HG03039 (cell line): ENCODE results near the gene RPS15A.
"Not testable (repeated sequence)": the region's sequence is repeated elsewhere in the genome, so short reads cannot be mapped to it uniquely, and the experiment has no call there.

Source experiments
- ATAC-seq: cut with Tn5 transposase; IDR thresholded peaks from one replicate; pipeline ENCODE4 v1.9.1; 2021; ENCODE audit warnings: mild to moderate bottlenecking, moderate library complexity; ENCODE audit not compliant: unreplicated experiment

The RPS15A gene

GRCh38 chr16:18799500-18799899 lies 9.4 kb upstream of the RPS15A start:
- ATAC-seq, result no peak

GRCh38 chr16:18797746-18798145 lies 7.6 kb upstream of the RPS15A start:
- no peak for ATAC-seq

GRCh38 chr16:18796377-18796776 lies 6.2 kb upstream of the RPS15A start:
- ATAC-seq, result no peak

- no peak for ATAC-seq
These were observed 2.8 kb upstream of the RPS15A start for GRCh38 chr16:18792836-18793433.

- no peak for ATAC-seq
These were observed 652 bp downstream of the RPS15A start for GRCh38 chr16:18789515-18789849.

- ATAC-seq, result no peak
These were observed 1.2 kb downstream of the RPS15A start for GRCh38 chr16:18788828-18789514.

GRCh38 chr16:18784917-18785623 lies 5.1 kb downstream of the RPS15A start:
- ATAC-seq, result no peak

GRCh38 chr16:18783430-18784341 lies 6.4 kb downstream of the RPS15A start:
- ATAC-seq, result no peak

GRCh38 chr16:18782697-18783429 lies 7.3 kb downstream of the RPS15A start:
- ATAC-seq, result no peak

- ATAC-seq, result not testable (repeated sequence)
These were observed 8.9 kb downstream of the RPS15A start for GRCh38 chr16:18781232-18781631.

- ATAC-seq, result not testable (repeated sequence)
These were observed 9.6 kb downstream of the RPS15A start for GRCh38 chr16:18780460-18781026.

GRCh38 chr16:18777664-18778063 lies 12.5 kb downstream of the RPS15A start:
- ATAC-seq, result not testable (repeated sequence)

GRCh38 chr16:18776334-18776733 lies 13.8 kb downstream of the RPS15A start:
- ATAC-seq, result not testable (repeated sequence)

- ATAC-seq, result not testable (repeated sequence)
These were observed 15.5 kb downstream of the RPS15A start for GRCh38 chr16:18774651-18775050.

- not testable (repeated sequence) for ATAC-seq
These were observed 18.0 kb downstream of the RPS15A start for GRCh38 chr16:18772171-18772570.

- ATAC-seq, result not testable (repeated sequence)
These were observed 19.7 kb downstream of the RPS15A start for GRCh38 chr16:18770336-18770962.

- not testable (repeated sequence) for ATAC-seq
These were observed 22.9 kb downstream of the RPS15A start for GRCh38 chr16:18767217-18767616.

- ATAC-seq, result not testable (repeated sequence)
These were observed 27.4 kb downstream of the RPS15A start for GRCh38 chr16:18762713-18763112.
